GM12874 (cell line): ENCODE results near the gene ERCC1.

Experiments used
- TF ChIP-seq, protein P1 (sequence below): IDR thresholded peaks from 2 replicates; pipeline ENCODE4 v1.5.1; 2011; ENCODE audit warnings: low read depth, mild to moderate bottlenecking, control low read depth, low read length, moderate library complexity; ENCODE audit not compliant: insufficient read depth

The ERCC1 gene

DNA sequence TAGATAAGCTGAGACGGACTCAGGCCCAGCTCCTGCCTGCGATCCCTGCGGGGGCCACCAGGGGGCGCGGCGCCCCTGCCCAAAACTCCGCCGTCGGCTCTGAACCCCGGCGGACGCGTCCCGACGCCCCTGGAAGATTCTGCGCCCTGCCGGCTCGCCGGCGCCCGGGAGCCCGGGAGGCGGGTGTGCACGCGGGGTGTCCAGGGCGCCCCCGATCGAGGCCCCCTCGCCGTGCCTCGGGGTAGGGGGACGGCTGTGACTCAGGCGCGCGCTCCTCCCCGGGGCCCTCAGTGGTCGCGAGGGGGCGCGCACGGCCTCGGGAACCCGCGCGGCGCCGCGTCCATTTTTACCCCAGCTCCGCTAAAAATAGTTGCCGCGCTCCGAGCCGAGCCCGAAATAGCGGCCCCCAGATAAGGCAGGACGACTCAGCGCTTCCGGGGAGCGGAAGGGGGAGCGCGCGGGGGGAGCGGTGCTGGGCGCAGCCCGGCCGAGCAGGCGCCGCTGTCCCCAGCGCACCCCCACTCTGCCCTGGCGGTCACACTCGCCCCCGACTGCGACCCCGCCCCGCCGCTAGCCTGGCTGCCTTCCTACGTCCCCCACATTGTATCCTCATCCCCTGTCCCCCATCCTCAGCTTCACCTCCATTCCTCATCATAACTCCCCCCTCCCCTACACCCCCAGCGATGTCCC lies 16.0 kb upstream of the ERCC1 start:
- TF ChIP-seq, protein P1, sequence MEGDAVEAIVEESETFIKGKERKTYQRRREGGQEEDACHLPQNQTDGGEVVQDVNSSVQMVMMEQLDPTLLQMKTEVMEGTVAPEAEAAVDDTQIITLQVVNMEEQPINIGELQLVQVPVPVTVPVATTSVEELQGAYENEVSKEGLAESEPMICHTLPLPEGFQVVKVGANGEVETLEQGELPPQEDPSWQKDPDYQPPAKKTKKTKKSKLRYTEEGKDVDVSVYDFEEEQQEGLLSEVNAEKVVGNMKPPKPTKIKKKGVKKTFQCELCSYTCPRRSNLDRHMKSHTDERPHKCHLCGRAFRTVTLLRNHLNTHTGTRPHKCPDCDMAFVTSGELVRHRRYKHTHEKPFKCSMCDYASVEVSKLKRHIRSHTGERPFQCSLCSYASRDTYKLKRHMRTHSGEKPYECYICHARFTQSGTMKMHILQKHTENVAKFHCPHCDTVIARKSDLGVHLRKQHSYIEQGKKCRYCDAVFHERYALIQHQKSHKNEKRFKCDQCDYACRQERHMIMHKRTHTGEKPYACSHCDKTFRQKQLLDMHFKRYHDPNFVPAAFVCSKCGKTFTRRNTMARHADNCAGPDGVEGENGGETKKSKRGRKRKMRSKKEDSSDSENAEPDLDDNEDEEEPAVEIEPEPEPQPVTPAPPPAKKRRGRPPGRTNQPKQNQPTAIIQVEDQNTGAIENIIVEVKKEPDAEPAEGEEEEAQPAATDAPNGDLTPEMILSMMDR, result peak; percentile 94

DNA sequence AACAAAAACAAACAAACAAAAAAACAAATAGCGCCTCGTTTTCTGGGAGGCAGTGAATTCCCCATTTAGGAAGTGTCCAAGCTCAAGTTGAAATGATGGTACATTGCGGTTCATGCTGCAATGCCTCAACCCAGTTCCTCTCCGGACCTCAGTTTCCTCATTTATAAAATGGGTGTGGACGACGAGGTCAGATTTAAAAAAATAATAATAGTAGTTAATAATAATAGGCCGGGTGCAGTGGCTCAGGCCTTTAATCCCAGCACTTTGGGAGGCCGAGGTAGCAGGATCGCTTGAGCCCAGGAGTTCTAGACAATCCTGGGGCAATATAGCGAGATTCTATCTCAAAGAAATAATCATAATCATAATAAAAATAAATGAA lies 15.5 kb upstream of the ERCC1 start:
- TF ChIP-seq, protein P1, result no peak

DNA sequence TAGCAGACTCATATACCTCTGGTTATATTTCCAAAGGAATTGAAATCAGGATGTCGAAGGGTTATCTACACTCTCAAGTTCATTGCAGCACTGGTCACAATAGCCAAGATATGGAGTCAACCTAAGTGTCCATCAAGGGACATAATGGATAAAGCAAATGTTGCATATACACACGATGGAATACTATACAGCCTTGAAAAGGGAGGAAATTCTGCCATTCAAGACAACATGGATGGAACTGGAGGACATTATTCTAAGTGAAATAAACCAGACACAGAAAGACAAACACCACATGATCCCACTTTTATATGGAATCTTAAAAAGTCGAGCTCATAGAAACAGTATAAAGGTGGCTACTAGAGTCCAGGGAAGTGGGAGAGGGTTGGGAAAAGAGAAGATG lies 13.6 kb upstream of the ERCC1 start:
- TF ChIP-seq, protein P1, result no peak

DNA sequence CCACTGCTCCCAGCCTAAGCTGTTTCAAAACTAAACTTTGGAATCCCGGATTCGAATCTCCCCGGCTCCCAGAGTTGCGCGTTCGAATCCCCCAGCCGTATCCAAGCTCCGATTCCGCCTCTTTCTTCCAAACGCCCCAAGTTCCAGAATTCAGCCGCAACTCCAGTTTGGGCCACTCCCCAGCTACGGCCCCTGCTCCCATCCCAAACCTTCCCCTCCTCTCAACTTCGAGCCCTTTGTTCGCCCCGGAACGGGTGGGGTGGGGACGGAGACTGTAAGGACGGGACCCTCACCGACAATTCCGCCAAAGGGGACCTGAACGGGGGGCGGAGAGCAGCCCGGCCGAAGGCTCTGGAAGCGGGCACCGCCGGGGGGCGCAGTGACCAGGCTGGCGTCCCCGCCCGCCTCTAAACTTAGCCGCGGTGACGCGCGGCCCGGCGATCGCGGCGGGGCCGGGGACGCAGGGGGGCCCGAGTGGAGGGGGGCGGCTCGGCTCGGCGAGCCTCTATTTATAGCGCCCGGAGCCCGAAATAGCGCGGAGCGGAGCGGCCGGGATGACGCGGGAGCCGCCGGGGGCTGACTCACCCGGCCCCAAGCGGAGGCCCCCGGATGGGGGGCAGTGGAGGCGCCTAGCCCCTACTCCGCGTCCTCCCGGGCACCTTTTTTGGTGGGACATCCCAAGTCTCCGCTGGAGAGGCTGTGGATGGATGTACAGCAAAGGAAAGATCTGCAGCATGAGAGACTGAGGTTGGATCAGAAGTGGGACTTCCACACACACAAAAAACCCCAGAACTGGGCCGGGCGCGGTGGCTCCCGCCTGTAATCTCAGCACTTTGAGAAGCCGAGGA lies 4.9 kb upstream of the ERCC1 start:
- TF ChIP-seq, protein P1, result peak; percentile 64

DNA sequence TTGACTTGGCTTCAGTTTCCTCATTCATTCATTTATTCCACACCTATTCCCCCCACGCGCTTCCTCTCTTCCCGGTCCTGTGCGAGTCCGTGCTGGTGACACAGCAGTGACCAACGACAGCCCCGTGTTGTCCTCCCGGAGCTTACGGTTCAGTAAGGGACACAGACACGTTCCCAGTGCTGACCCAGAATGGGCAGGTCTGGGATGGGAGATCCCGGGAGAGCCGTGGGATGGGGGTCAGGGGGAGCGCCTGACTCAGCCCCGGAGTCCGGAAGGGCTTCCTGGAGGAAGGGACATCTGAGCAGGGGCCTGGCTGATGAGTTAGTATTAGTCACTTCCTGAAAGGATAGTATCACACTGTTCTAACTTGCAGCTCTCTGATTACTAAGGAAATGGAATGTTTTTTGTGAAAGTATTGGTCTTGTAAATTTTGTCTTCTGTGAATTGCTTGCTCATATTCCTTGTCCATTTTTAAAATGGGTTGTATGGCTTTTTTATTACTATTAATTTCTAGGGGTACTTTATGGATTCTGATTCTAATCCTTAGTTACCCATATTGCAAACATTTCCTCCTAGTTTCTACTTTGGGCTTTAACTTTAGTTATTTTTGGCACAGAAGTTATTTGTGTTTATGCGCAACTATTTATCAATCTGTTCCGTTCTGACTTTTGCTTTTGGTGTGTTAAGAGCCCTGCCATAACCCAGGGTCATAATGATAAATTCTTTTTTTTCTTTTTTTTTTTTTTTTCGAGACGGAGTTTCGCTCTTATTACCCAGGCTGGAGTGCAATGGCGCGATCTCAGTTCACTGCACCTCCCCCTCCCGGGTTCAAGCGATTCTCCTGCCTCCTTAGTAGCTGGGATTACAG lies 708 bp upstream of the ERCC1 start:
- TF ChIP-seq, protein P1, result no peak

DNA sequence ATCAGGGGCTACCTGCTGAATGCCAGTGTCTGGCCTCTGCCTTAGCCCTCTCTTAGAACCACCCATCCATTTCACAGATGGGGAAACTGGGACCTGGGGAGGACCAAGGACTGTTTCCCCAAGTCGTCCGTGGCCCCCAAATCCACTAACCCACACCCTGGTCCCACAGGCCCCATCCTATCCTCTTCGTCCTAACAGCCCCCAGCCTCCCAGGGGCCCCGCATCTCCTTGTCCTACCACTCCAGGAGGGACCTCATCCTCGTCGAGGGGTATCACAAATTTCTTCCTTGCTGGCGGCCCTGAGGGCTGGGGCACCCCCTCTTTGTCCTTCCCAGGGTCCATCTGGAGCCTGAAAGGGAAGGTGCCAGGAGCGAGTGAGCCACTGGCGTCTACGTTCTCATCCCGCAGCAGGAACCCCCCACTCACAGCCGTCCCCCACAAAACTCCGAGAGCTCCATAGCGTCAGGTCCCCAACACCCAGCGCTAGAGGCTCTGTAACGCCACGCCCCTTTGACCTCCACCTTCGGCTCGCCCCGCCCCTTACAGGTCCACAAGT lies 606 bp downstream of the ERCC1 start:
- TF ChIP-seq, protein P1, result no peak
